Activated naive CD8-positive, alpha-beta T cell treated with anti-CD3 and anti-CD28 coated beads, Interleukin-2, amount 10 ng/mL, durations not matched to agents 7 days and 5 days (primary cell): ENCODE data around the gene THOP1. TPM values are rescaled to one million over a fixed set of nuclear protein-coding genes. Genes with fewer than 3 reads are reported as not detected.

Experiments
- ATAC-seq: fragments of 150-1000 bp; cut with Tn5 transposase; one replicate; pipeline ENCODE4 v1.10.0; 2021; ENCODE audit warnings: low read depth, moderate library complexity
- POLR2A ChIA-PET: fragments of 350-600 bp; sonication (Branson Sonifier 250); formaldehyde crosslinking; loops from one replicate; lab custom pipeline; 2021; ENCODE audit warnings: antibody characterized with exemption; lab: Charles Lee
- DNase-seq: peaks from one replicate; pipeline ENCODE4 v3.0.0; 2021
- H3K27ac Mint-ChIP-seq: one replicate; pipeline ENCODE4 v1.8.0; 2022; ENCODE audit warnings: mild to moderate bottlenecking, mixed read lengths
- H3K27me3 Mint-ChIP-seq: one replicate; pipeline ENCODE4 v1.8.0; 2022; ENCODE audit warnings: mild to moderate bottlenecking, moderate library complexity, mixed read lengths
- H3K36me3 Mint-ChIP-seq: one replicate; pipeline ENCODE4 v1.8.0; 2021; ENCODE audit warnings: mild to moderate bottlenecking, mixed read lengths
- H3K4me1 Mint-ChIP-seq: one replicate; pipeline ENCODE4 v1.8.0; 2021; ENCODE audit warnings: mixed read lengths
- H3K4me3 Mint-ChIP-seq: one replicate; pipeline ENCODE4 v1.8.0; 2022; ENCODE audit warnings: mild to moderate bottlenecking, moderate library complexity, mixed read lengths
- H3K9me3 Mint-ChIP-seq: one replicate; pipeline ENCODE4 v1.8.0; 2021; ENCODE audit warnings: mixed read lengths
- total RNA-seq, 2 experiments: library from RNA; stranded (reverse); gene quantifications; one replicate each; pipeline ENCODE4 v1.2.3, GENCODE V29; 2021

The THOP1 gene
- total RNA-seq, 2 experiments from 2014 or later: 73.2 to 78.8 TPM

- H3K36me3 Mint-ChIP-seq: peaks cover 14% of the 10 kb centered on the region
- H3K27ac Mint-ChIP-seq: no peak overlapping the region
- POLR2A ChIA-PET: no interaction called here
- ATAC-seq (no peak), DNase-seq (no peak)
- no peaks in the 10 kb centered on the region for H3K9me3 Mint-ChIP-seq
- H3K27me3 Mint-ChIP-seq: no peaks in the 10 kb centered on the region
- H3K4me3 Mint-ChIP-seq: no peak overlapping the region
- no peaks in the 10 kb centered on the region for H3K4me1 Mint-ChIP-seq
Measured at GRCh38 chr19:2795827-2796658, 10.7 kb downstream of the THOP1 start.

GRCh38 chr19:2796659-2797266 lies 11.5 kb downstream of the THOP1 start:
- Mint-ChIP-seq H3K36me3 (peaks cover 14% of the 10 kb centered on the region), H3K27ac (no peak overlapping the region), H3K9me3 (no peaks in the 10 kb centered on the region), H3K27me3 (no peaks in the 10 kb centered on the region), H3K4me3 (no peak overlapping the region), H3K4me1 (no peaks in the 10 kb centered on the region)
- ATAC-seq (no peak), DNase-seq (no peak)
- POLR2A ChIA-PET: no interaction called here

GRCh38 chr19:2797280-2797679 lies 12.0 kb downstream of the THOP1 start:
- Mint-ChIP-seq H3K36me3 (peaks cover 12% of the 10 kb centered on the region), H3K27ac (no peak overlapping the region), H3K4me1 (no peaks in the 10 kb centered on the region), H3K9me3 (no peaks in the 10 kb centered on the region), H3K27me3 (no peaks in the 10 kb centered on the region), H3K4me3 (no peak overlapping the region)
- POLR2A ChIA-PET: no interaction called here
- DNase-seq: no peak
- ATAC-seq: no peak

- Mint-ChIP-seq H3K9me3 (no peaks in the 10 kb centered on the region), H3K36me3 (peaks cover 11% of the 10 kb centered on the region), H3K27me3 (no peaks in the 10 kb centered on the region), H3K4me3 (no peak overlapping the region), H3K4me1 (peaks cover 2% of the 10 kb centered on the region), H3K27ac (no peak overlapping the region)
- ATAC-seq: no peak
- no peak for DNase-seq
- POLR2A ChIA-PET: no interaction called here
Measured at GRCh38 chr19:2798158-2798685, 12.9 kb downstream of the THOP1 start.

GRCh38 chr19:2798733-2799132 lies 13.4 kb downstream of the THOP1 start:
- Mint-ChIP-seq H3K4me3 (no peak overlapping the region), H3K36me3 (peaks cover 9% of the 10 kb centered on the region)
- POLR2A ChIA-PET: no interaction called here

GRCh38 chr19:2799273-2800020 lies 14.1 kb downstream of the THOP1 start:
- H3K9me3 Mint-ChIP-seq: no peaks in the 10 kb centered on the region
- DNase-seq: no peak
- peaks cover 8% of the 10 kb centered on the region for H3K36me3 Mint-ChIP-seq
- no peak for ATAC-seq
- H3K4me3 Mint-ChIP-seq: no peak overlapping the region
- no peak overlapping the region for H3K27ac Mint-ChIP-seq
- peaks cover 2% of the 10 kb centered on the region for H3K4me1 Mint-ChIP-seq
- POLR2A ChIA-PET: no interaction called here
- H3K27me3 Mint-ChIP-seq: no peaks in the 10 kb centered on the region

More at GRCh38 chr19:2798733-2799132, 13.4 kb downstream of the THOP1 start:
- Mint-ChIP-seq H3K9me3 (no peaks in the 10 kb centered on the region), H3K27me3 (no peaks in the 10 kb centered on the region), H3K4me1 (peaks cover 2% of the 10 kb centered on the region), H3K27ac (no peak overlapping the region)
- DNase-seq: no peak
- no peak for ATAC-seq

- H3K4me1 Mint-ChIP-seq: peaks cover 2% of the 10 kb centered on the region
- H3K4me3 Mint-ChIP-seq: no peak overlapping the region
- no peak overlapping the region for H3K27ac Mint-ChIP-seq
- H3K9me3 Mint-ChIP-seq: no peaks in the 10 kb centered on the region
- POLR2A ChIA-PET: no interaction called here
- DNase-seq: no peak
- ATAC-seq: no peak
- H3K36me3 Mint-ChIP-seq: peaks cover 10% of the 10 kb centered on the region
- H3K27me3 Mint-ChIP-seq: no peaks in the 10 kb centered on the region
Measured at GRCh38 chr19:2800506-2800905, 15.2 kb downstream of the THOP1 start.

- Mint-ChIP-seq H3K27me3 (no peaks in the 10 kb centered on the region), H3K36me3 (peaks cover 10% of the 10 kb centered on the region), H3K9me3 (no peaks in the 10 kb centered on the region), H3K27ac (no peak overlapping the region), H3K4me1 (peaks cover 2% of the 10 kb centered on the region), H3K4me3 (no peak overlapping the region)
- no peak for DNase-seq
- ATAC-seq: no peak
- POLR2A ChIA-PET: no interaction called here
Measured at GRCh38 chr19:2802826-2803225, 17.5 kb downstream of the THOP1 start.

GRCh38 chr19:2803486-2804155 lies 18.3 kb downstream of the THOP1 start:
- ATAC-seq (no peak), DNase-seq (no peak)
- no peak overlapping the region for H3K27ac Mint-ChIP-seq
- H3K27me3 Mint-ChIP-seq: no peaks in the 10 kb centered on the region
- H3K9me3 Mint-ChIP-seq: no peaks in the 10 kb centered on the region
- no peak overlapping the region for H3K4me3 Mint-ChIP-seq
- peaks cover 2% of the 10 kb centered on the region for H3K4me1 Mint-ChIP-seq
- POLR2A ChIA-PET: no interaction called here
- H3K36me3 Mint-ChIP-seq: peaks cover 10% of the 10 kb centered on the region

GRCh38 chr19:2804156-2805004 lies 19.1 kb downstream of the THOP1 start:
- Mint-ChIP-seq H3K27me3 (no peaks in the 10 kb centered on the region), H3K4me3 (no peak overlapping the region), H3K36me3 (peaks cover 10% of the 10 kb centered on the region), H3K4me1 (peaks cover 2% of the 10 kb centered on the region), H3K9me3 (no peaks in the 10 kb centered on the region), H3K27ac (no peak overlapping the region)
- POLR2A ChIA-PET: no interaction called here
- ATAC-seq: no peak
- no peak for DNase-seq

- no peaks in the 10 kb centered on the region for H3K9me3 Mint-ChIP-seq
- DNase-seq (no peak), ATAC-seq (no peak)
- no peak overlapping the region for H3K27ac Mint-ChIP-seq
- H3K27me3 Mint-ChIP-seq: no peaks in the 10 kb centered on the region
- POLR2A ChIA-PET: no interaction called here
- H3K4me3 Mint-ChIP-seq: no peak overlapping the region
- peaks cover 10% of the 10 kb centered on the region for H3K36me3 Mint-ChIP-seq
- H3K4me1 Mint-ChIP-seq: peaks cover 2% of the 10 kb centered on the region
Measured at GRCh38 chr19:2805261-2805900, 20.1 kb downstream of the THOP1 start.

- H3K4me1 Mint-ChIP-seq: peaks cover 2% of the 10 kb centered on the region
- ATAC-seq: no peak
- no peaks in the 10 kb centered on the region for H3K9me3 Mint-ChIP-seq
- H3K36me3 Mint-ChIP-seq: peaks cover 8% of the 10 kb centered on the region
- H3K27ac Mint-ChIP-seq: no peak overlapping the region
- POLR2A ChIA-PET: no interaction called here
- DNase-seq: no peak
- no peaks in the 10 kb centered on the region for H3K27me3 Mint-ChIP-seq
- H3K4me3 Mint-ChIP-seq: no peak overlapping the region
Measured at GRCh38 chr19:2805991-2806649, 20.8 kb downstream of the THOP1 start.
